ENCODE measurements around the gene KIF20B.
"Not testable (repeated sequence)": the region's sequence is repeated elsewhere in the genome, so short reads cannot be mapped to it uniquely, and the experiment has no call there.

KIF20B gene

DNA sequence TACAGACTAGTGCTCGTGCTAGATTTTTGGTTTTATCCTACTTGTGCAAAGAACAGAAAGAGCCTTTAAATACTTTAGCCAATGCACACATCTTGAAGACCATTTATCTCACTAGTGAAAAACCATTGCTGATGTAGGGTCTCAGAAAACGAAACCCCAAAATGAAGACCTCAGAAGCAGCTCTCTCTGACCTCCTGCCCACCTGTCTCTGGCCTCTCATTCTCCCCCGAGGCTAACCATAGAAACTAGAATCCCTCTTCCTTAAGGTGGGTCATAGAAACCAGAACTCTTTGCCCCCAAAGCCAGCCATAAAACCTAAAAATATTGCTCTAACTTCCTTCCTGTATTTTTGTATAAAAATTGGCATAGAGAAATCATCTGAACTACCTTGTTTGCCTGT is 112.2 kb downstream of the KIF20B start:
- Mint-ChIP-seq H3K27me3 (ENCODE audit: low read depth) (peaks cover 34% of the 10 kb centered on the region), H3K4me1 (ENCODE audit: low read depth) (peaks cover 2% of the 10 kb centered on the region), H3K36me3 (ENCODE audit: low read depth) (no peaks in the 10 kb centered on the region), H3K9me3 (peaks cover 1% of the 10 kb centered on the region), H3K4me3 (no peak overlapping the region), H3K27ac (no peak overlapping the region)
- DNase-seq (ENCODE audit: low spot score), result no peak

DNA sequence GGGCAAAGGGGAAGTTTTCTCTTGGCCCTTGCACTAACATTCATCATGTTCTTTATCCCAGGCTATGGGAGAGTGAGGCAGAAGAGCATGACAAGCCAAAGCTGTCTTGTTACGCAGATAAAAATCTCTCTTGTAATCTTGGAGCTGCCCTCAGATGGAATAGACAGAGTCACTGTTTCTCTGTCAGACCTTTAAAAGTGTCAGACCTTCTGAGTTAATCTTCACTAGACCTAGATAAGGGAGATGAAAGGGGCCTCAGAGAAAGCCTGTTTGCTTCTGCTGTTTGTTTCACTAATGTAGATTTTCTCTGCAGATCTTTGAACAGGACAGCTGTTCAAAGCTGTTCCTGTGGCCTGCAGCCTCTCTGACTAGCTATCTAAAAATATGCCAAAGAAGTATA is 112.9 kb downstream of the KIF20B start:
- Mint-ChIP-seq H3K9me3 (peaks cover 5% of the 10 kb centered on the region), H3K4me1 (ENCODE audit: low read depth) (peaks cover 2% of the 10 kb centered on the region), H3K36me3 (ENCODE audit: low read depth) (no peaks in the 10 kb centered on the region), H3K27me3 (ENCODE audit: low read depth) (peaks cover 31% of the 10 kb centered on the region), H3K27ac (no peak overlapping the region), H3K4me3 (no peak overlapping the region)
- DNase-seq (ENCODE audit: low spot score), result no peak

DNA sequence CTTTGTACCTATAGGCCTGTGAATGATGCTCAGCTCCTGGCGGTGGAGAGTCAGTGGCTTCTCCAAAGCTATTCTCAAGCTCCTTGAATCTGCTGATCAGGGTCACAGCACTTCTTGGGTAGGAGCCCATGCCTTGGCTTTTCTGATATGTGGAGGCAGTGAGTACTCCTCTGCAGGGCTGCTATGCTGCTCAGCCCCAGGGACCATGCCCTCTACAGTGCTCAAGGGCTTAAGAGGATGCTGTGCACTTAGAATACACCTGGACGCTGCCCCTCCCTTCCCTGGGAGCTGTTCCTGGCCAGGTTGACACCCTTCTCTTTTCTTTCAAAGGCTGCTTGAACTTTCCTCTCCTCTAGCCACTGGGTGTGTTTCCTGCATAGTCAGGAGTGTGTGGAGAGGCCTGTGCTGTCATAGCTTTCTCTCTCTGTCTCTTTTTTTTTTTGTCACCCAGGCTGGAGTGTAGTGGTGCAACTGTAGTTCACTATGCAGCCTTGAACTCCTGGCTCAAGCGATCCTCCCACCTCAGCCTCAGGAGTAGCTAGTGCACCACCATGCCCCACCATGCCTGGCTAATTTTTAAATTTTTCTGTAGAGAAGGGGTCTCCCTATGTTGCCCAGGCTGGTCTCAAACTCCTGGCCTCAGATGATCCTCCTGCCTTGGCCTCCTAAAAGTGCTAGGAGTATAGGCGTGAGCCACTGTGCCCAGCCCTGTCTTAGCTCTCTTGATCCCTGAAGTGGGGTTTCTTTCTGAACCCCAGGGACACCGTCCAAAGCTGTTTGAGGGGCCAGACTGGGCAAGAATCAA is 113.9 kb downstream of the KIF20B start:
- no peak for DNase-seq (ENCODE audit: low spot score)

DNA sequence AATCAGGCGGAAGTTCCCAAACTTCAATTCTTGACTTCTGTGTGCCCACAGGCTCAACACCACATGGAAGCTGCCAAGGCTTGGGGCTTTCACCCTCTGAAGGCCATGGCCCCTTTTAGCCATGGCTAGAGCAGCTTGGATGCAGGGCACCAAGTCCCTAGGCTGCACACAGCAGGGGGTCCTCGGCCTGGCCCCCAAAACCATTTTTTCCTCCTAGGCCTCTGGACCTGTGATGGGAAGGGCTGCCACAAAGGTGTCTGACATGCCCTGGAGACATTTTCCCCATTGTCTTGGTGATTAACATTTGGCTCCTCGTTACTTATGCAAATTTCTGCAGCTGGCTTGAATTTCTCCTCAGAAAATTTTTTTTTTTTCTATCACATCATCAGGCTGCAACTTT is 117.6 kb downstream of the KIF20B start:
- H3K9me3 Mint-ChIP-seq; DNase-seq (ENCODE audit: low spot score); H3K4me3 Mint-ChIP-seq; H3K4me1 Mint-ChIP-seq (ENCODE audit: low read depth); H3K27ac Mint-ChIP-seq; H3K27me3 Mint-ChIP-seq (ENCODE audit: low read depth); H3K36me3 Mint-ChIP-seq (ENCODE audit: low read depth): not testable (repeated sequence)

More for the DNA sequence above, 113.9 kb downstream of the KIF20B start:
- Mint-ChIP-seq H3K36me3 (ENCODE audit: low read depth) (no peaks in the 10 kb centered on the region), H3K9me3 (peaks cover 9% of the 10 kb centered on the region), H3K4me1 (ENCODE audit: low read depth) (peaks cover 2% of the 10 kb centered on the region), H3K27ac (no peak overlapping the region), H3K27me3 (ENCODE audit: low read depth) (peaks cover 23% of the 10 kb centered on the region), H3K4me3 (no peak overlapping the region)
